PC-3 (cell line): ENCODE measurements around the gene MSL3.
A peak's percentile ranks its signal among the peaks of the same experiment; 100 is the strongest.

Source experiments
- CTCF ChIP-seq: fragments of 300-600 bp; sonication (generic); conservative IDR thresholded peaks from 2 replicates; pipeline ENCODE4 v1.5.1; 2017; ENCODE audit warnings: antibody characterized with exemption, low read depth, mild to moderate bottlenecking, low read length
- EZH2phosphoT487 ChIP-seq: fragments of 300-600 bp; sonication (generic); IDR thresholded peaks from 2 replicates; pipeline ENCODE4 v1.6.1; 2018; ENCODE audit warnings: mild to moderate bottlenecking, antibody characterized with exemption, low read length, borderline replicate concordance

- TF ChIP-seq EZH2phosphoT487: no peak
- peak; percentile 86 for TF ChIP-seq CTCF
Measured at GRCh38 chrX:11770320-11770719, 12.3 kb downstream of the MSL3 start.
